ENCODE measurements around the gene R3HDM2.

DNA sequence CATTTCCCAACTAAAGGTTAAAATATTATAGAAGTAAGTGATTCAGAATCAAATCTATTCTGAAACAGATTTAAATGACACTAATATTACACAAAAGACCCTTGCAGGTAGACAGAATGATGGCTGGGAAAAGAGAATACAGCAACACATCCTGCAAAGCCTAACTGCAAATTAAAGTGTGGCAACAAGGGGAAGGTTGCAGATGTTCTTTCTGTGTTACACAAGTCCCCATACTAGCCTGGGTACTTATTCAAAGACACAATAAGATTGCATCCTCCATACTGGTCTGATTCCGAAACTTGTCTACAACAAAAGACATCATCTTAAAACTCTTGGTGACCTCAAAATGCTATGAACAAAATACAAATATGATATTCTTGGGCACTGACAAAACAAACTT lies 50.5 kb downstream of the R3HDM2 start:
- no peak for TF ChIP-seq CTCF (conservative IDR thresholded peaks at IDR 0.05; ENCODE audit: low read length)
- TF ChIP-seq EZH2phosphoT487 (IDR thresholded peaks at IDR 0.05; ENCODE audit: borderline replicate concordance, low read depth, low read length): no peak
